Immature natural killer cell (primary cell): Measurements from ENCODE around the gene CFAP90. TPM values are rescaled to one million over a fixed set of nuclear protein-coding genes. Genes with fewer than 3 reads are reported as not detected.

Experiments
- DNase-seq, 3 donors: peaks; one replicate each; pipeline ENCODE4 v3.0.0; 2022; ENCODE audit warnings: mixed read lengths in 1 of 3
- H3K27ac Mint-ChIP-seq, 6 donors: one replicate each; pipeline ENCODE4 v1.8.0; 2020; ENCODE audit warnings: mixed read lengths in 6 of 6, mild to moderate bottlenecking in 5 of 6, inconsistent platforms in 4 of 6, moderate library complexity in 3 of 6
- H3K27me3 Mint-ChIP-seq, 3 donors: one replicate each; pipeline ENCODE4 v1.8.0; 2020 to 2021; ENCODE audit warnings: low read depth in 3 of 3, mild to moderate bottlenecking in 3 of 3, mixed read lengths in 3 of 3, moderate library complexity in 3 of 3, inconsistent platforms in 1 of 3
- H3K36me3 Mint-ChIP-seq, 3 donors: one replicate each; pipeline ENCODE4 v1.8.0; 2020; ENCODE audit warnings: mixed read lengths in 3 of 3, inconsistent platforms in 2 of 3, mild to moderate bottlenecking in 2 of 3
- H3K4me1 Mint-ChIP-seq, 2 donors: one replicate each; pipeline ENCODE4 v1.8.0; 2020; ENCODE audit warnings: inconsistent platforms in 2 of 2, mild to moderate bottlenecking in 2 of 2, mixed read lengths in 2 of 2, moderate library complexity in 1 of 2
- H3K4me3 Mint-ChIP-seq, 5 donors: one replicate each; pipeline ENCODE4 v1.8.0; 2020; ENCODE audit warnings: mild to moderate bottlenecking in 5 of 5, mixed read lengths in 5 of 5, inconsistent platforms in 3 of 5, moderate library complexity in 3 of 5
- H3K9me3 Mint-ChIP-seq, 6 donors: one replicate each; pipeline ENCODE4 v1.8.0; 2020; ENCODE audit warnings: mild to moderate bottlenecking in 6 of 6, mixed read lengths in 6 of 6, inconsistent platforms in 4 of 6, moderate library complexity in 3 of 6
- polyA plus RNA-seq, 3 donors: library from polyadenylated mRNA; unstranded; fragments of 300-500 nt; fragmentation: Illumina TruSeq; gene quantifications; one replicate each; pipeline ENCODE4 v1.2.3, GENCODE V29; 2021

Gene CFAP90
- not detected for polyA plus RNA-seq

GRCh38 chr5:7850395-7851239 lies at the start of gene CFAP90:
Gene CFAP90 (minus strand): TSS chr5:7851133. CDS start chr5:7851021, 112 bp downstream.
- DNase-seq = peak; percentile 23 to 42 (median 24)
- peak within 1 kb of the TSS in 4 of 6 donors; percentile 3 to 81 (median 58) for H3K27ac Mint-ChIP-seq
- H3K4me3 Mint-ChIP-seq = peak within 1 kb of the TSS; percentile 83 to 90 (median 85)
- no peaks in the 10 kb centered on the region for H3K36me3 Mint-ChIP-seq
- peaks cover 2 to 7% (median 3%) of the 10 kb centered on the region in 3 donors for H3K27me3 Mint-ChIP-seq
- peaks cover 20 to 32% of the 10 kb centered on the region in 2 donors for H3K4me1 Mint-ChIP-seq
- no peaks in the 10 kb centered on the region for H3K9me3 Mint-ChIP-seq

GRCh38 chr5:7897014-7897600 lies 46.2 kb upstream of the CFAP90 start:
- H3K9me3 Mint-ChIP-seq = no peaks in the 10 kb centered on the region
- peaks cover 0 to 1% (median 0%) of the 10 kb centered on the region in 3 donors for H3K27me3 Mint-ChIP-seq
- H3K4me1 Mint-ChIP-seq = no peaks in the 10 kb centered on the region
- H3K4me3 Mint-ChIP-seq = no peak overlapping the region
- peak overlapping the region in 2 of 6 donors; percentile 5 to 21 for H3K27ac Mint-ChIP-seq
- H3K36me3 Mint-ChIP-seq = peaks cover 36 to 74% (median 71%) of the 10 kb centered on the region in 3 donors
- no peak for DNase-seq

GRCh38 chr5:7894860-7895259 lies 43.9 kb upstream of the CFAP90 start:
- Mint-ChIP-seq H3K4me1 (no peaks in the 10 kb centered on the region), H3K27me3 (peaks cover 0 to 1% (median 0%) of the 10 kb centered on the region in 3 donors), H3K9me3 (no peaks in the 10 kb centered on the region), H3K27ac (no peak overlapping the region), H3K36me3 (peaks cover 42 to 78% (median 64%) of the 10 kb centered on the region in 3 donors), H3K4me3 (no peak overlapping the region)
- DNase-seq = no peak

- no peak for DNase-seq
- Mint-ChIP-seq H3K36me3 (peaks cover 43 to 76% (median 62%) of the 10 kb centered on the region in 3 donors), H3K27me3 (peaks cover 0 to 1% (median 0%) of the 10 kb centered on the region in 3 donors), H3K27ac (no peak overlapping the region), H3K9me3 (no peaks in the 10 kb centered on the region), H3K4me1 (no peaks in the 10 kb centered on the region), H3K4me3 (no peak overlapping the region)
Observed at GRCh38 chr5:7894439-7894838, 43.5 kb upstream of the CFAP90 start.

- H3K4me1 Mint-ChIP-seq = peaks cover 0 to 14% of the 10 kb centered on the region in 2 donors
- DNase-seq = no peak
- H3K4me3 Mint-ChIP-seq = no peak overlapping the region
- H3K9me3 Mint-ChIP-seq = no peaks in the 10 kb centered on the region
- peak overlapping the region in 1 of 6 donors; percentile 58 for H3K27ac Mint-ChIP-seq
- H3K36me3 Mint-ChIP-seq = peaks cover 28 to 49% (median 40%) of the 10 kb centered on the region in 3 donors
- H3K27me3 Mint-ChIP-seq = no peaks in the 10 kb centered on the region
Observed at GRCh38 chr5:7888901-7889300, 38.0 kb upstream of the CFAP90 start.

GRCh38 chr5:7886849-7887475 lies 36.0 kb upstream of the CFAP90 start:
- peak; percentile 8 to 44 (median 19) for DNase-seq
- peak overlapping the region in 3 of 6 donors; percentile 29 to 68 (median 51) for H3K27ac Mint-ChIP-seq
- no peaks in the 10 kb centered on the region for H3K27me3 Mint-ChIP-seq
- peaks cover 2 to 16% of the 10 kb centered on the region in 2 donors for H3K4me1 Mint-ChIP-seq
- H3K36me3 Mint-ChIP-seq = peaks cover 17 to 44% (median 28%) of the 10 kb centered on the region in 3 donors
- peak overlapping the region in 1 of 5 donors; percentile 33 for H3K4me3 Mint-ChIP-seq
- no peaks in the 10 kb centered on the region for H3K9me3 Mint-ChIP-seq

- no peaks in the 10 kb centered on the region for H3K9me3 Mint-ChIP-seq
- peaks cover 10 to 44% (median 27%) of the 10 kb centered on the region in 3 donors for H3K36me3 Mint-ChIP-seq
- H3K4me1 Mint-ChIP-seq = peaks cover 7 to 30% of the 10 kb centered on the region in 2 donors
- no peak overlapping the region for H3K4me3 Mint-ChIP-seq
- no peak for DNase-seq
- H3K27me3 Mint-ChIP-seq = no peaks in the 10 kb centered on the region
- H3K27ac Mint-ChIP-seq = peak overlapping the region in 4 of 6 donors; percentile 7 to 64 (median 28)
Observed at GRCh38 chr5:7884491-7885267, 33.7 kb upstream of the CFAP90 start.

- peaks cover 4 to 51% (median 32%) of the 10 kb centered on the region in 3 donors for H3K36me3 Mint-ChIP-seq
- no peak overlapping the region for H3K27ac Mint-ChIP-seq
- no peaks in the 10 kb centered on the region for H3K9me3 Mint-ChIP-seq
Observed at GRCh38 chr5:7882926-7883325, 32.0 kb upstream of the CFAP90 start.

GRCh38 chr5:7881816-7882215 lies 30.9 kb upstream of the CFAP90 start:
- Mint-ChIP-seq H3K27me3 (no peaks in the 10 kb centered on the region), H3K4me3 (no peak overlapping the region), H3K27ac (peak overlapping the region in 3 of 6 donors; percentile 44 to 72 (median 67)), H3K9me3 (no peaks in the 10 kb centered on the region), H3K4me1 (peaks cover 8 to 44% of the 10 kb centered on the region in 2 donors), H3K36me3 (peaks cover 4 to 57% (median 39%) of the 10 kb centered on the region in 3 donors)
- DNase-seq = no peak

More at GRCh38 chr5:7882926-7883325, 32.0 kb upstream of the CFAP90 start:
- DNase-seq = no peak
- Mint-ChIP-seq H3K4me1 (peaks cover 7 to 42% of the 10 kb centered on the region in 2 donors), H3K4me3 (no peak overlapping the region), H3K27me3 (no peaks in the 10 kb centered on the region)

GRCh38 chr5:7881091-7881490 lies 30.2 kb upstream of the CFAP90 start:
- no peak overlapping the region for H3K4me3 Mint-ChIP-seq
- H3K36me3 Mint-ChIP-seq = peaks cover 8 to 55% (median 45%) of the 10 kb centered on the region in 3 donors
- DNase-seq = no peak
- H3K9me3 Mint-ChIP-seq = no peaks in the 10 kb centered on the region
- H3K27me3 Mint-ChIP-seq = no peaks in the 10 kb centered on the region
- peak overlapping the region in 1 of 6 donors; percentile 44 for H3K27ac Mint-ChIP-seq
- H3K4me1 Mint-ChIP-seq = peaks cover 9 to 44% of the 10 kb centered on the region in 2 donors

- Mint-ChIP-seq H3K9me3 (no peaks in the 10 kb centered on the region), H3K4me1 (peaks cover 18 to 68% of the 10 kb centered on the region in 2 donors), H3K27ac (no peak overlapping the region), H3K36me3 (peaks cover 8 to 59% (median 45%) of the 10 kb centered on the region in 3 donors), H3K27me3 (no peaks in the 10 kb centered on the region), H3K4me3 (no peak overlapping the region)
- no peak for DNase-seq
Observed at GRCh38 chr5:7878381-7878873, 27.5 kb upstream of the CFAP90 start.

GRCh38 chr5:7877851-7878250 lies 26.9 kb upstream of the CFAP90 start:
- DNase-seq = no peak
- Mint-ChIP-seq H3K9me3 (no peaks in the 10 kb centered on the region), H3K4me3 (no peak overlapping the region), H3K27ac (no peak overlapping the region), H3K36me3 (peaks cover 8 to 54% (median 42%) of the 10 kb centered on the region in 3 donors), H3K27me3 (no peaks in the 10 kb centered on the region), H3K4me1 (peaks cover 23 to 74% of the 10 kb centered on the region in 2 donors)

GRCh38 chr5:7876867-7877266 lies 25.9 kb upstream of the CFAP90 start:
- no peak for DNase-seq

More at GRCh38 chr5:7876867-7877266, 25.9 kb upstream of the CFAP90 start:
- Mint-ChIP-seq H3K4me1 (peaks cover 30 to 82% of the 10 kb centered on the region in 2 donors), H3K4me3 (no peak overlapping the region), H3K9me3 (no peaks in the 10 kb centered on the region), H3K27me3 (no peaks in the 10 kb centered on the region), H3K27ac (no peak overlapping the region), H3K36me3 (peaks cover 8 to 49% (median 39%) of the 10 kb centered on the region in 3 donors)
